HCT116 (cell line): Measurements from ENCODE around the gene COL4A3.

ENCODE experiments used
- CTCF ChIP-seq, 3 experiments: fragments of 200-600 bp in 1 of 3; sonication (generic) in 1 of 3; IDR thresholded peaks in 2 of 3; conservative IDR thresholded peaks in 1 of 3; 2 replicates each; pipeline ENCODE4 v1.5.1; 2012 to 2017; ENCODE audit warnings: low read depth in 2 of 3, low read length in 2 of 3, antibody characterized with exemption in 1 of 3, borderline replicate concordance in 1 of 3, control low read depth in 1 of 3, mild to moderate bottlenecking in 1 of 3, mixed read lengths in 1 of 3, mixed run types in 1 of 3, moderate library complexity in 1 of 3; ENCODE audit not compliant: insufficient read depth in 1 of 3
- POLR2AphosphoS5 ChIP-seq: IDR thresholded peaks from 2 replicates; pipeline ENCODE4 v1.6.1; 2011; ENCODE audit warnings: mild to moderate bottlenecking, low read depth, low read length, moderate library complexity
- SIN3A ChIP-seq: IDR thresholded peaks from 2 replicates; pipeline ENCODE4 v1.6.1; 2012; ENCODE audit warnings: low read depth
- TF ChIP-seq, protein P1 (sequence below): IDR thresholded peaks from 2 replicates; pipeline ENCODE4 v1.6.1; 2012; ENCODE audit warnings: low read depth

DNA sequence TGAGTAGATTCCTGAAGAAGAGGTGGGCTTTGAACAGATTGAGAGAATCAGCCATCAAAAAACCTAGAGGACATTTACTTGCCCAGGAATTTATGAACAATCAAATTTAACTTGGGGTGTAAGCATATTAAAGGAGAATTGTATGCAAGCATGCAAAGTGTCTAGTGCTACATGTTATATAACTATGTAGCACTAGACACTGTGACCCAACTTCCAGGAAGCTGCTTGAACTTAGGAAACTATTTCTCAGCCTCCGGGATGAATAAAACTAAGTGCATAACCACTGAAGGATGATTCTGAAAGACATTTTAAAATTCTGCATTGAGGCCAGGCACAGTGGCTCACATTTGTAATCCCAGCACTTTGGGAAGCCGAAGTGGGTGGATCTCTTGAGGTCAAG, 173.0 kb downstream of the COL4A3 start:
- TF ChIP-seq CTCF (IDR thresholded peaks at IDR 0.05 in 2 of 3, conservative IDR thresholded peaks at IDR 0.05 in 1 of 3; ENCODE audit: borderline replicate concordance in 1 of 3, insufficient read depth in 1 of 3, low read depth in 2 of 3, low read length in 2 of 3): no peak
- no peak for TF ChIP-seq POLR2AphosphoS5
- no peak for TF ChIP-seq SIN3A
- TF ChIP-seq, protein P1, sequence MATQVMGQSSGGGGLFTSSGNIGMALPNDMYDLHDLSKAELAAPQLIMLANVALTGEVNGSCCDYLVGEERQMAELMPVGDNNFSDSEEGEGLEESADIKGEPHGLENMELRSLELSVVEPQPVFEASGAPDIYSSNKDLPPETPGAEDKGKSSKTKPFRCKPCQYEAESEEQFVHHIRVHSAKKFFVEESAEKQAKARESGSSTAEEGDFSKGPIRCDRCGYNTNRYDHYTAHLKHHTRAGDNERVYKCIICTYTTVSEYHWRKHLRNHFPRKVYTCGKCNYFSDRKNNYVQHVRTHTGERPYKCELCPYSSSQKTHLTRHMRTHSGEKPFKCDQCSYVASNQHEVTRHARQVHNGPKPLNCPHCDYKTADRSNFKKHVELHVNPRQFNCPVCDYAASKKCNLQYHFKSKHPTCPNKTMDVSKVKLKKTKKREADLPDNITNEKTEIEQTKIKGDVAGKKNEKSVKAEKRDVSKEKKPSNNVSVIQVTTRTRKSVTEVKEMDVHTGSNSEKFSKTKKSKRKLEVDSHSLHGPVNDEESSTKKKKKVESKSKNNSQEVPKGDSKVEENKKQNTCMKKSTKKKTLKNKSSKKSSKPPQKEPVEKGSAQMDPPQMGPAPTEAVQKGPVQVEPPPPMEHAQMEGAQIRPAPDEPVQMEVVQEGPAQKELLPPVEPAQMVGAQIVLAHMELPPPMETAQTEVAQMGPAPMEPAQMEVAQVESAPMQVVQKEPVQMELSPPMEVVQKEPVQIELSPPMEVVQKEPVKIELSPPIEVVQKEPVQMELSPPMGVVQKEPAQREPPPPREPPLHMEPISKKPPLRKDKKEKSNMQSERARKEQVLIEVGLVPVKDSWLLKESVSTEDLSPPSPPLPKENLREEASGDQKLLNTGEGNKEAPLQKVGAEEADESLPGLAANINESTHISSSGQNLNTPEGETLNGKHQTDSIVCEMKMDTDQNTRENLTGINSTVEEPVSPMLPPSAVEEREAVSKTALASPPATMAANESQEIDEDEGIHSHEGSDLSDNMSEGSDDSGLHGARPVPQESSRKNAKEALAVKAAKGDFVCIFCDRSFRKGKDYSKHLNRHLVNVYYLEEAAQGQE: no peak
